Measurements from ENCODE around the gene LDB2.
"Not testable (repeated sequence)": the region's sequence is repeated elsewhere in the genome, so short reads cannot be mapped to it uniquely, and the experiment has no call there.

LDB2 gene

GRCh38 chr4:16524406-16524805, 374.0 kb downstream of the LDB2 start:
- TF ChIP-seq, protein P1, sequence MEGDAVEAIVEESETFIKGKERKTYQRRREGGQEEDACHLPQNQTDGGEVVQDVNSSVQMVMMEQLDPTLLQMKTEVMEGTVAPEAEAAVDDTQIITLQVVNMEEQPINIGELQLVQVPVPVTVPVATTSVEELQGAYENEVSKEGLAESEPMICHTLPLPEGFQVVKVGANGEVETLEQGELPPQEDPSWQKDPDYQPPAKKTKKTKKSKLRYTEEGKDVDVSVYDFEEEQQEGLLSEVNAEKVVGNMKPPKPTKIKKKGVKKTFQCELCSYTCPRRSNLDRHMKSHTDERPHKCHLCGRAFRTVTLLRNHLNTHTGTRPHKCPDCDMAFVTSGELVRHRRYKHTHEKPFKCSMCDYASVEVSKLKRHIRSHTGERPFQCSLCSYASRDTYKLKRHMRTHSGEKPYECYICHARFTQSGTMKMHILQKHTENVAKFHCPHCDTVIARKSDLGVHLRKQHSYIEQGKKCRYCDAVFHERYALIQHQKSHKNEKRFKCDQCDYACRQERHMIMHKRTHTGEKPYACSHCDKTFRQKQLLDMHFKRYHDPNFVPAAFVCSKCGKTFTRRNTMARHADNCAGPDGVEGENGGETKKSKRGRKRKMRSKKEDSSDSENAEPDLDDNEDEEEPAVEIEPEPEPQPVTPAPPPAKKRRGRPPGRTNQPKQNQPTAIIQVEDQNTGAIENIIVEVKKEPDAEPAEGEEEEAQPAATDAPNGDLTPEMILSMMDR (IDR thresholded peaks at IDR 0.05; ENCODE audit: low read depth, low read length): no peak
- in situ Hi-C loops (cut with HindIII; ENCODE audit: low sequenced_read_pairs): no loop called here
- H3K4me3 ChIP-seq (ENCODE audit: low read depth, low read length): no peak overlapping the region
- DNase-seq (ENCODE audit: low read depth, low spot score): no peak

DNA sequence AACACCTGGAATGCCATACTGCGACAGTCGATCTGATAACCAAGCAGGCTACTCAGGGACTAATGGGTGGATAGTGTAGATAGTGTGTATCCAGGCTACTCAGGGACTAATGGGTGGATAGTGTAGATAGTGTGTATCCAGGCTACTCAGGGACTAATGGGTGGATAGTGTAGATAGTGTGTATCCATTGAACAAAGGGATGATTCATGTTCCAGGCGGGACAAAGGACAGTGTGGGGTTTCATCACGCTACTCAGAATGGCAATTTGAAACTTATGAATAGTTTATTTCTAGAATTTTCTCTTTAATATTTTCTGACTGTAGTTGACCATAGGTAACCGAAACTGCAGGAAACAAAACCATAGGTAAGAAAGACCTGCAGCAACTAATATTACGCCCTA, 374.9 kb downstream of the LDB2 start:
- in situ Hi-C loops (cut with HindIII; ENCODE audit: low sequenced_read_pairs): not testable (repeated sequence)

GRCh38 chr4:16521156-16521915, 377.1 kb downstream of the LDB2 start:
- in situ Hi-C loops (cut with HindIII; ENCODE audit: low sequenced_read_pairs): no loop called here
- TF ChIP-seq, protein P1 (IDR thresholded peaks at IDR 0.05; ENCODE audit: low read depth, low read length): no peak
- H3K4me3 ChIP-seq (ENCODE audit: low read depth, low read length): no peak overlapping the region
- DNase-seq (ENCODE audit: low read depth, low spot score): no peak

More for the DNA sequence above, 374.9 kb downstream of the LDB2 start:
- DNase-seq (ENCODE audit: low read depth, low spot score); H3K4me3 ChIP-seq (ENCODE audit: low read depth, low read length): not testable (repeated sequence)

DNA sequence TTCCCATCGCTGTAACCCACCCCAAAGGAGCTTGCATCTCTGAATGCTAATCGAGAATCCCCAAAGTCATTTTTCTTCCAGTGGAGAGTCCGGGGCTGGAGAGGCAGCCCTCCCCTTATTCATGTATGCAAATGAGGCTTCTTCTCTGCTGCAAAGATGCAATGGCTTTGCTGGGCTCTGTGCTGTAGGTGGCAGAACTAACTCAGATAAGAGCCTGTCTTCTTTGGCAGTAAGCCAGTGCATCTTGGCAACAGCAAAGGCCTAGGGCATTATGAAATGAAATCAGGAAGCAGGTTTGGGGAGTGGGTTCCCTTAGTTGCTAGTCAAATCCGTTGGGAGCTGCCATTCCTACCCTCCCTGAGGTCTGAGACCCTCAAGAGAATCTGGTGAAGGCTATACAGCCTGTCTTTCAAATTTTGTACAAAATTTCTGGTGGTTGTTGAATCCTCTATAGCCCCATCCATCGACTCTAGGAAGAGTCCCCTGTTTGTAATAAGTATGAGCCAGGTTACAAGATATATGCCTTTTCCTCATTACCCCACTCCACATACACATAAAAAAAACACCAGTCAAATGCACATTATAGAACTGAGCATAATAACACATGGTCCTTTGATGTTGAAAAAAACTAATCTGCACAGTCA, 381.5 kb downstream of the LDB2 start:
- in situ Hi-C loops (cut with HindIII; ENCODE audit: low sequenced_read_pairs): no loop called here
- H3K4me3 ChIP-seq (ENCODE audit: low read depth, low read length): no peak overlapping the region
- DNase-seq (ENCODE audit: low read depth, low spot score): peak; percentile 61
- TF ChIP-seq, protein P1 (IDR thresholded peaks at IDR 0.05; ENCODE audit: low read depth, low read length): peak; percentile 46

GRCh38 chr4:16513876-16514275, 384.6 kb downstream of the LDB2 start:
- TF ChIP-seq, protein P1 (IDR thresholded peaks at IDR 0.05; ENCODE audit: low read depth, low read length): no peak
- in situ Hi-C loops (cut with HindIII; ENCODE audit: low sequenced_read_pairs): no loop called here
- no peak overlapping the region for H3K4me3 ChIP-seq (ENCODE audit: low read depth, low read length)
- DNase-seq (ENCODE audit: low read depth, low spot score): no peak

DNA sequence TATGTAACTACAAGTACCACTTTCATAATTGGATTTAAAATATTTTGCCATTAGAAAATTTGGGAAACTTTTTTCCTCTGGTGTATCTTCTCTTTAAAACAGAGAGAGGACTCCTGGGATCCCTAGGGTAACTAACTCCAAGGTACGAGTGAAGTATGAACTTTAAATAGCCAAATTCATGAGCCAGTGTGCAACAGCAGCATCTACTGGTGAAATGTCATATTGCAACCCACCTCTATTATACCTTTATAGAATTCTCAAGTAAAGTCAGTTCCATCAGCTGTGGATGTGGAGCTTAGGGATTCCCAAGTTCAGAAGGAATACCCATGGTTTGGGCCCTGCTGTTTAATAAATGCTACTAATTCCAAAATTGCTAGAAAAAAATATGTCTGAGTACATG, 389.5 kb downstream of the LDB2 start:
- DNase-seq (ENCODE audit: low read depth, low spot score): no peak
- in situ Hi-C loops (cut with HindIII; ENCODE audit: low sequenced_read_pairs): no loop called here
- no peak overlapping the region for H3K4me3 ChIP-seq (ENCODE audit: low read depth, low read length)
- TF ChIP-seq, protein P1 (IDR thresholded peaks at IDR 0.05; ENCODE audit: low read depth, low read length): peak; percentile 39

GRCh38 chr4:16505726-16506125, 392.7 kb downstream of the LDB2 start:
- in situ Hi-C loops (cut with HindIII; ENCODE audit: low sequenced_read_pairs): no loop called here
- DNase-seq (ENCODE audit: low read depth, low spot score): no peak
- H3K4me3 ChIP-seq (ENCODE audit: low read depth, low read length): no peak overlapping the region
- TF ChIP-seq, protein P1 (IDR thresholded peaks at IDR 0.05; ENCODE audit: low read depth, low read length): peak; percentile 36
